Breast epithelium (tissue), 4 donors: ENCODE results near the gene PDCD4. TPM values are rescaled to one million over a fixed set of nuclear protein-coding genes. Genes with fewer than 3 reads are reported as not detected.

Experiments
- DNase-seq, 2 donors: peaks; one replicate each; pipeline ENCODE4 v3.0.0-alpha.2; 2019; ENCODE audit warnings: low spot score in 2 of 2
- H3K27ac ChIP-seq, 2 donors: fragments of 200-600 bp; sonication (generic) in 1 of 2; one replicate each; pipeline ENCODE4 v1.5.1; 2016 to 2019; ENCODE audit warnings: mild to moderate bottlenecking in 1 of 2
- H3K27me3 ChIP-seq, 2 donors: fragments of 200-600 bp; sonication (generic) in 1 of 2; one replicate each; pipeline versions ENCODE4 v1.5.1 to v1.6.0; 2017 to 2019; ENCODE audit warnings: control low read depth in 1 of 2, mild to moderate bottlenecking in 1 of 2
- H3K36me3 ChIP-seq: fragments of 200-600 bp; one replicate; pipeline ENCODE4 v1.5.1; 2019
- H3K4me1 ChIP-seq, 2 donors: fragments of 200-600 bp; sonication (generic); one replicate each; pipeline ENCODE4 v1.5.1; 2016 to 2019; ENCODE audit warnings: control low read depth in 1 of 2
- H3K4me3 ChIP-seq, 3 donors: fragments of 200-600 bp; sonication (generic); 1 replicate in 2 of 3; 2 replicates in 1 of 3; pipeline ENCODE4 v1.5.1; 2016 to 2019; ENCODE audit warnings: mild to moderate bottlenecking in 3 of 3, moderate library complexity in 2 of 3
- H3K9me3 ChIP-seq, 2 donors: fragments of 200-600 bp; sonication (generic) in 1 of 2; one replicate each; pipeline ENCODE4 v1.5.1; 2016 to 2019; ENCODE audit warnings: control low read depth in 1 of 2
- CTCF ChIP-seq, 3 donors: fragments of 450-650 bp; IDR thresholded peaks; one replicate each; pipeline ENCODE4 v1.5.1; 2016 to 2017; ENCODE audit warnings: antibody characterized with exemption in 3 of 3, mild to moderate bottlenecking in 3 of 3, moderate library complexity in 3 of 3
- POLR2A ChIP-seq: fragments of 450-650 bp; IDR thresholded peaks from one replicate; pipeline ENCODE4 v1.6.1; 2016; ENCODE audit warnings: antibody characterized with exemption, mild to moderate bottlenecking, moderate library complexity
- POLR2AphosphoS5 ChIP-seq, 3 donors: sonication (generic); formaldehyde crosslinking; IDR thresholded peaks; one replicate each; pipeline ENCODE4 v1.6.1; 2017; ENCODE audit warnings: antibody characterized with exemption in 3 of 3
- intact Hi-C: fragments of 100-400 bp; cut with DNase I; formaldehyde crosslinking; loops from one replicate; pipeline ENCODE4 v1.15.1; 2023; ENCODE audit warnings: low total_unique reads
- total RNA-seq, 3 donors: library from RNA; depleted of rRNA; stranded (reverse); fragments of >200 nt; gene quantifications; one replicate each; pipeline ENCODE4 v1.1.0, GENCODE V29; 2016

PDCD4 gene
- total RNA-seq, 3 donors from 2014 or later = 101 to 319 (median 161) TPM

GRCh38 chr10:110857265-110858171, 14.2 kb upstream of the PDCD4 start:
- Histone ChIP-seq H3K4me1 (peaks cover 8 to 23% of the 10 kb centered on the region in 2 donors), H3K4me3 (no peak overlapping the region), H3K36me3 (no peaks in the 10 kb centered on the region), H3K27ac (peak overlapping the region; percentile 77 to 85), H3K9me3 (no peaks in the 10 kb centered on the region), H3K27me3 (no peaks in the 10 kb centered on the region)
- no peak for TF ChIP-seq CTCF (IDR thresholded peaks at IDR 0.05)
- TF ChIP-seq POLR2AphosphoS5 (IDR thresholded peaks at IDR 0.05) = peak in 1 of 3 donors; percentile 27
- TF ChIP-seq POLR2A = no peak
- DNase-seq = no peak
- intact Hi-C loops = no loop called here

GRCh38 chr10:110858297-110858934, 13.3 kb upstream of the PDCD4 start:
- intact Hi-C loops = no loop called here
- Histone ChIP-seq H3K27ac (peak overlapping the region; percentile 77 to 85), H3K36me3 (no peaks in the 10 kb centered on the region), H3K4me3 (no peak overlapping the region), H3K9me3 (no peaks in the 10 kb centered on the region), H3K27me3 (no peaks in the 10 kb centered on the region), H3K4me1 (peaks cover 8 to 23% of the 10 kb centered on the region in 2 donors)
- no peak for DNase-seq
- TF ChIP-seq POLR2AphosphoS5 (IDR thresholded peaks at IDR 0.05) = no peak
- no peak for TF ChIP-seq POLR2A
- TF ChIP-seq CTCF (IDR thresholded peaks at IDR 0.05) = no peak

- H3K9me3 ChIP-seq = no peaks in the 10 kb centered on the region
- DNase-seq = no peak
- no peak for TF ChIP-seq POLR2AphosphoS5 (IDR thresholded peaks at IDR 0.05)
- TF ChIP-seq POLR2A = no peak
- TF ChIP-seq CTCF (IDR thresholded peaks at IDR 0.05) = no peak
- no peaks in the 10 kb centered on the region for H3K27me3 ChIP-seq
- intact Hi-C loops = no loop called here
- no peaks in the 10 kb centered on the region for H3K36me3 ChIP-seq
- peak overlapping the region; percentile 79 to 85 for H3K27ac ChIP-seq
- H3K4me1 ChIP-seq = peaks cover 8 to 23% of the 10 kb centered on the region in 2 donors
- H3K4me3 ChIP-seq = no peak overlapping the region
Observed at GRCh38 chr10:110859206-110859972, 12.3 kb upstream of the PDCD4 start.

- Histone ChIP-seq H3K4me1 (peaks cover 8 to 23% of the 10 kb centered on the region in 2 donors), H3K9me3 (no peaks in the 10 kb centered on the region), H3K27me3 (no peaks in the 10 kb centered on the region), H3K36me3 (no peaks in the 10 kb centered on the region), H3K27ac (peak overlapping the region; percentile 79 to 85), H3K4me3 (no peak overlapping the region)
- TF ChIP-seq POLR2AphosphoS5 (IDR thresholded peaks at IDR 0.05) (peak in 1 of 3 donors; percentile 24), POLR2A (no peak)
- no peak for DNase-seq
- intact Hi-C loops = no loop called here
Observed at GRCh38 chr10:110859973-110860376, 11.8 kb upstream of the PDCD4 start.

GRCh38 chr10:110860576-110861241, 11.0 kb upstream of the PDCD4 start:
- DNase-seq = no peak

More at GRCh38 chr10:110860576-110861241, 11.0 kb upstream of the PDCD4 start:
- Histone ChIP-seq H3K27ac (peak overlapping the region; percentile 79 to 85), H3K9me3 (no peaks in the 10 kb centered on the region), H3K36me3 (no peaks in the 10 kb centered on the region), H3K4me3 (no peak overlapping the region), H3K27me3 (no peaks in the 10 kb centered on the region), H3K4me1 (peaks cover 8 to 27% of the 10 kb centered on the region in 2 donors)
- intact Hi-C loops = no loop called here
- TF ChIP-seq CTCF (IDR thresholded peaks at IDR 0.05) (no peak), POLR2A (no peak), POLR2AphosphoS5 (IDR thresholded peaks at IDR 0.05) (no peak)
